HG03135 (cell line): ENCODE results near the gene PPARG.

Experiments used
- ATAC-seq: cut with Tn5 transposase; IDR thresholded peaks from one replicate; pipeline ENCODE4 v1.9.1; 2021; ENCODE audit warnings: mild to moderate bottlenecking, moderate library complexity; ENCODE audit not compliant: unreplicated experiment

PPARG gene

DNA sequence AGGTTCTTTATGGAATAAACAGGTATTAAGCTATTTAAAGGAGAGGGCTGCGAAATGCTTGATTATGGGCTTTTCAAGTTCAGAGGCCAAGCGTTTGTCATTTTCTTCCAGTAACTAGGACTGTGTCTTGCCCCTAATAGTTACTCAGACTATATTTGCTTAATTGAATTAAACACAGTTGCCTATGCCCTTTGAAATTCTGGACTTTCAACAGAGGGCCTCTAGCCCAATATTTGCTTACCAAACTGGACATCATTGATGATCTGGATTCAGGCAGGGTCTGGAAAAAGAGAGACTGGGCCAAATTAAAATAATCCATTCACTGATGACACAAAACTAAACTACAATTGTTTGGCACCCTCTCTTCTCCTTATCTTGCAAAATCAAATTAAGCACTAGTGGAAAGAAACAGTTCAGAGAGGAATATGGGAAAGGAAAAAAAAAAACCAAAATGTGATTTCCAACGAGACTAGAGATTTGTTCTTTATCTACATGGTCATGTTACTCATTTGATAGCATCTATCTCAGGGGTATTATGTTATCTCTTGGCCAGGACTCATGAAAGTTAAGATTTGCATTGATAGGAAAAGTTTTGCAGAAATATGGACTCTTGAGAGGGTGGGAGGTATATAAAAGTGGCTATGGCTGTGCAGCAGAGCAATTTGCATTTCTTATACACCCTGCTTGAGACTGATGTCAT is 120.3 kb downstream of the PPARG start:
- no peak for ATAC-seq

DNA sequence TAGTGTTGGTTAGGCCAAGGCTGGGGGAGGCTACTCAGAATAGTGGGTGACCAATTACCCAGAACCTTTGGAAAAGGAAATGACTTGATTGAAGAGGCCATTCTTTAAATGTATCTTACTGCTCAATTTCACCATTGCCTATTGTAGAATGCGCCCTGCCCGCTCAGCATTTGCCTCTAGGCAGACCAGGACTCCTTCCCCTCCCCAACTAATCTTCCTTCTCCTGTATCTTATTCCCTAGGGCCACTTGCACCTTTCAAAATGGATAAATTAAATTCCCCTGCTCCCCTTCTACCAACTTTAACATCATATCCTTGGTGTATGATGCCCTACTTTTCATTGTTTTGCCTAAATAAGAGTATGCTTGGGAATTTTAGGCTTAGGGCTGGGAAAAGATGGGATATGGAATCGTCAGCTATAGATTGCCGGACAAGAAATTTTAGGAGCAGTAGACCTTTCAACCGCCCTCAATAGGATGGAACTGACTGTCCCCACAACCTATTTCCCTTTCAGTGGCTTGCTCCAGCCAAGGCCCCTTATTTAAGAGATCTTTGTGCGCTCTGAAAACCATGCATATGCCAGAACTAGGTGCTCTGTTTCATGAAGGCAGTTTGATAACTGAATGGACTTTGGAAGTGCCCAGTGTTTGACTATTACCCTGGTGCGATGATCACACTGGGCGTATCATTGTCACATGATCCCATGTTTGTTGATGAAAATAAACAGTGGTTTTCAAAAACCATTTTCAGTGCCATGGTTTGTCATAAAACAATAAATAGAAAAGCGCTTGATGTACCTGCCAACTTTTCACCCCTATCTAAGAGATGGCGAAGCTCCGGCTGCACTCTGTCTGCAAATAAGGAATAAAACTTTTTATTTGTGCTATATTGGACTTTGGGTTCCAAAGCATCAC is 121.1 kb downstream of the PPARG start:
- no peak for ATAC-seq

DNA sequence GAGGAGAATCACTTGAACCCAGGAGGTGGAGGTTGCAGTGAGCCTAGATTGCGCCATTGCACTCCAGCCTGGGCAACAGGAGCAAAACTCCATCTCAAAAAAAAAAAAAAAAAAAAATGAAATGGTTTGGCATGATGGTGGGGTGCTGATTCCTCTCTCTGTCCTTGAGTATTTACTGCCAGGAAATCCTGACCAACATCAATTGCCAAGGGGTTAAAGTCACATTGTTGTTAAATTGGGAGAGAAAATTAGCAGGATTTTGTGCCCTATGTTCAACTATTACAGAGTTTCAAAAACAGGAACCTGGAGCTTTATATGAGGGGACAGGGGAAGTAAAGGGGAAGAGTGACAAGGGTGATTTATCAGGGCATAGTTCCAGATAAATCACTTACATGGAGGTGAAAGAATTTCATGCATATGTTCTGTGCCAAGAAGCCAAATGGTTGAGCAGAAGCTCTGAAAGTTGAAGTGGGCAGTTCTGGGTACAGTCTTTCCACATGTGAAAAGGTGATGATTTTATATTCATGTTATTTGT is 124.9 kb downstream of the PPARG start:
- no peak for ATAC-seq

DNA sequence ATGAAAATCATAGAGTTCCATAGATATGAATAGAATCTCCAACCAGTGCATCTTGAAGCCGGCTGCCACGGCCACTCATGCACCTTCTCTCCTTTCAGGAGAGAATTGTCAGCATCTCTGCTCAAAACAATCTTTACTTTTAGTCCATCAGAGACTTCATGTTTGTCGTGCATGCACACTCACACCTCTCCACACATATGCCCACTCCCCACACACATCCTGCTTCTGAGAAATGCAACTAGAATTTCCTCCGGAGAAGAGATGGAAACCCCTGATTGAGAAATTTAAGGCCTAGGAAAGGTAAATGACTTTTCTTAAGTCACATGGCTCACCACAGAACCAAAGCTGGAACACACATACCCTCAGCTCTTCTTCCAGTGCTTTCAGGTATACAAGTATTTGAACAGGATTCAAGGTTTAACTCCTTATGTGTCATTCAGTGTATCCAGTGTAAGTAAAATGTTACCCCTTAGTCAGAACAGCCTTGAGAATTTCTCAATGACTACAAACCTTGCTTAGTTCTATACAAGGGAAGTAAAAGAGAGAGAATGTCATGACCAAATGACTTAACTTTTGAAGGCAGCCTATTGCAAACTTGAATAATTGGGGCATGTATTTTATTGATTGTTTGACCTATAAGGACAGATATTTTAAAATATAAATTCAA is 126.3 kb downstream of the PPARG start:
- ATAC-seq: no peak

DNA sequence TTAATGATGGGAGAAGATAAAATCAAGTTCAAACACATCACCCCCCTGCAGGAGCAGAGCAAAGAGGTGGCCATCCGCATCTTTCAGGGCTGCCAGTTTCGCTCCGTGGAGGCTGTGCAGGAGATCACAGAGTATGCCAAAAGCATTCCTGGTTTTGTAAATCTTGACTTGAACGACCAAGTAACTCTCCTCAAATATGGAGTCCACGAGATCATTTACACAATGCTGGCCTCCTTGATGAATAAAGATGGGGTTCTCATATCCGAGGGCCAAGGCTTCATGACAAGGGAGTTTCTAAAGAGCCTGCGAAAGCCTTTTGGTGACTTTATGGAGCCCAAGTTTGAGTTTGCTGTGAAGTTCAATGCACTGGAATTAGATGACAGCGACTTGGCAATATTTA is 127.9 kb downstream of the PPARG start:
- no peak for ATAC-seq

DNA sequence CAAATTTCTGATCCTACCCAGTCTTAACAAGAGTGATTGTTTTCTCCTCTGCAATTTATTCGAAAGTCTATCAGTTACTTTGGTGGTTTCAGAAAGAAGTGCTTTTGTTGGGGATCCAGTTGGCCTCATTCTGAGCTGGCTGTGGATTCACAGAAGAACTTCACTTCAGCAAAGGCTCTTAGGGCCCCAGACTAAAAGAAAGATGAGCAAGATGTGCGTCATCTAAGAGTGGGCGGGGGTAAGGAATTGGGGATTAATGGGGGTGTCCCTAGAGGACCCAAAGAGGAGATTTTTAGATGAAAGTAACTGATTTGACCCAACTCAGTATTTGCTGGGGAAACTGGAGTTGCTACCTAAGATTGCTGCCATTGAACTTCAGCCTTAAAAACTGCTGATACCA is 131.5 kb downstream of the PPARG start:
- ATAC-seq: no peak

DNA sequence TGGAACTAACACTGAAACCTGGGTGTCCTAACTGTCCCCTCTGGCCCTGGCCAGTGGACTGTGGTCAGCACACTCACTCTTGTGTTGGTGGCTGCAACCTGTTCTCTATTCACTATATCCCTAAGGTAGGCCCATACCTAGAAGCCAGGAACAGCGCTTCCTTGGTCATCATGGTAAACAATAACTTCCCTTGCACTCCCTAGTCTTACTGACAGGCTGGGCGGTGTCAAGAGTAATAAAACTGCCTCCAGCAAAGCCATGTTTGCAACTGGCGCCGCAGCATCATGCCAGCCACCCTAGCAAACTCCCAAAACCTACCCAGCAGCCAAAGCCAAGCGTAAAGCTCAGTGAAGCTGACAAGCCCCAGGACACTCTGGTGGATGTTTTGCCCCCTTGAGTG is 132.3 kb downstream of the PPARG start:
- ATAC-seq: no peak

DNA sequence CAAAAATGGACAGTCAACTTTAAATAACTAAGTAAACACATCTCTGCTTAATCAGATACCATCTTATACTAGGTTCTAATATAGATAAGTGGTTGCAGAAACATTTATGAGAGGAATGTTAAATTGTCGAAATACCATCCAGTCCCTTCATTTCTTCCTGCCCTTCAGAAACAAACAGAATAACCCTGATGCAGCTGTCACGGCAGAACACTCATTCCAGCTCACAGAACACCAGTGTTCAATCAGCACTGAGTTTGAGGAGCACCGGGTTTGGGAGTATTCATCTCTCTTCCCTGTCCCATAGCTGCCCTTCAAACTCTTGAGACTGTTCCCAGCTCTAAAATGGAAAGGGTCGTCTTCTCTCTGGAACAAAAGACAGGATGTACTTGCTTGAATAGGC is 134.3 kb downstream of the PPARG start:
- ATAC-seq: no peak

DNA sequence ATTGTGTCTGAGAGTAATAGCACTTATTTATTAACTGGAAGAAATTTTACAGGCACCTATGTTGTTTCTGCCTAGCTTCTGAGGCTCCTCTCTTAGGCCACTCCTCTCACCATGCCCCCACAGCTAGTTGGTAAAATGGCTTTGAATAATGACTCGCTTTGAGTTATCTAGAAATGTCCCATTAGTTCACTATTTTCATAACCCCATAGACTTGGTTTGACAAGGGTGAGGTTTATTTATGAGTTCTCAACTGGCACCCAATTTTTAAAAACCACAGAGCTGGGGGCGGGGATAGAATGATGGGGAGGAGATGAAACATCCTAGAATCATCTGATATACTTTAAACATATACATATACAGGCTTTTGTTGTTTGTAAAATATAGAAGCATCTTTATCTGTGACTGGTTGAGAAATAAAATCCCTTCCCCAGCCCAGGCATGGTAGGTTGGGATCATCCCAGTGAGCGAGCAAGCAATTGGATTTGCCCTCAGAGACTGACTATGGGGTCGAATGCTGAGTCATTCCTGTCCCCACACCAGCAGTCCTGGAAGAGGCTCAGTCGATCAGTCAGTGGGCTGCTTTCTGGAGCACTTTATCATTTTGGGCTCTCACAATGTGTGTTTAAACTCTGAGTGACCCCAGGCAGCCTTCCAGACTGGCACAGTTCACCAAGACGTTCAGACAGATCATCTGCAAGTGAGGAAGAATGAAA is 135.2 kb downstream of the PPARG start:
- ATAC-seq: no peak

DNA sequence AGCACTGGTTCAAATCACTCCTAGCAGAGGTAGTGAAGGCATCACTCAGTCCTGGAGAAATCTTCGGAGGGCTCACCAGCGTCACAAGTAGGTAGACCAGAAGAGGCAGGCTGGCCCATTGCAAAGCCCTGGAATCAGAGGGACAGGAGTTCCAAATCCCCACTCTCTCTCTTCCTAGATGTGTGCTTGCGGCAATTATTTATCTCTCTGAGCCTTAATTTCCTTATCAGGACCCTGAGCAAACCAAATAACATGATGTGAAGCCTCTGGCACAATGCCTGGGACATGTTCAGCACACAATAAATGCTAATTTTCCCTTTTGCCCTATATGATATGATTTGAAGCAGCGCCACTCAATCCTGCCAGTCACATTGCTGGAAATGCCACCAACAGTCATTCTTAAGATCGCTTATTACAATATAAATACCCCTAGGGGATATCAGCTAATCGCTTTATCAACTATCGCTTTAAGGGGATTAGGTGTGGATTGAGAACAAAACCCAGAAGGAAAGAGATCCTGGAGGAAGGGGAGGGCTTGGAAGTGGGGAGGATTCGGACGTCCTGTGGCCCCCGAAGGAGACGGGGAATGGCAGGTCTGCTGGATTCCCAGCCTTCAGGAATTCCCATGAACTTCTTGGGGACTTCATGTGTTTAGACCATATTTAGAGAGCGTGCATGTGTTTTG is 135.9 kb downstream of the PPARG start:
- ATAC-seq: no peak

DNA sequence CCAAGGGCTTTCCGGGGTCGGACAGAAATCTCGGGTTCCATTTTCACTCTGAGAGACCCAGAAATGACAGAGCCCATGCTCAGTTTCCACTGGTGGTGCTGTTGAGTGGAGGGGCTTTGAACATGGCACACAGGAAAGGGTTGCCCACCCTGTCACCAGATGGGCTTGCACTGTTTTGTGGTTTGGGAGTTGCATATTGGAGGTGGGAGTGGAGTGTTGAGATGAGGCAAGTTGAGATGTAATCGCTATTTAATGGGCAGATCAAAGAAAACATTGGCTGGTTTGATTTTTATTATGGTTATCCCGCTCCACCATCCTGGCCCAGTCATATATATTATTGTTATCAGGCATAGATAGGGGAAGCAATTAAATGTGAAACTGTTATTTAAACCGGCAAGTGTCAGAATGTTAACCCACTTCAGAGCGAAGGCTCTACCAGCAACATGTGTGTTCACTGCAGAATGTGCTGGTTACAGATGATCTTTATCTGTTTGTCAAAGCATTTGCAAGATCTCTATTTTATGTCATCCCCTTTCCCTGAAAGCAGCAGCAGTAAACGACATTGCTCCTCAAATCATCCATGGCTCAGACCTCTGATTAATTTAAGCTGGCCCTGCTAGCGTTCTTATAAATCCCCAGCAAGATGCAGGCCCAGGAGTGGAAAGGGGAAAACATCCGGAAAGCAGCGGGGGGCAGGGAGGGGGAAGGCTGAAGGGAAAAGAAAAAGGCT is 137.1 kb downstream of the PPARG start:
- ATAC-seq: no peak

DNA sequence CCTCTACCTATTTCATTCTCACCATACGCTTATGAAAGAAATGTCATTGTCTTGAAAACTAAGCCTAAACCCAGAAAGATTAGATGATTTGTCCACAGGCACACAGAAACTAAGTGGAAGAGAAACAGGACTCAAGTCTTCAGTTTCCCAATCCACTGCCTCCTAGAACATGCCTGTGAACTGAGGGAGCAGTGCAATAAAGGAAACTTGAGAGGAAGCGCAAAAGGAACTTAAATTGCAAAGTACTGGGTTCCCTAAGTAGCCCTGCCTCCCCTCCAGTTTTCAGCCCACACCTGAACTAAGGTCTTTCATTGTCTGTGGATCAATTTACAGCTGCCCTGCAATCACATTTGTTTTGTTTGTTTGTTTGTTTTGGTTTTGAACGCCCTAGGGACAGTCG is 138.7 kb downstream of the PPARG start:
- no peak for ATAC-seq

DNA sequence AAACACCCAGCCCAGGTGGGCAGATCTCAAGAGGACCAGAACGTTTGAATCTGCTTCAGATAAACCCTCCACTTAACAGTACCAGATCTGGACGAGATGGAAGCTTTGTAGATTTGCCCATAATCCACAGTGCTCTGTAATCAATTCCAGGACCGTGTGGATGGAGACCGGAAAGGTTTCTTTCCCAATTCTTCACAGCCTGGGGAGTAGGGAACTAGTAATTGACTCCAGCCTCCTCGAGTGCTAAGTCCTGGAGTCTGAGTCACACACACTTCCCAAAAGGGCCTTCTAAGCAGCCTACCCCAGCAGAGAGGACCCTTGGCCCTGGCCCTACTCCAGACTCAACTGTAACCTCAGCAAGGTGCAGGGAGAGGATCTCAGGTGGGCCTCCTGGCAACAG is 139.3 kb downstream of the PPARG start:
- ATAC-seq: no peak

DNA sequence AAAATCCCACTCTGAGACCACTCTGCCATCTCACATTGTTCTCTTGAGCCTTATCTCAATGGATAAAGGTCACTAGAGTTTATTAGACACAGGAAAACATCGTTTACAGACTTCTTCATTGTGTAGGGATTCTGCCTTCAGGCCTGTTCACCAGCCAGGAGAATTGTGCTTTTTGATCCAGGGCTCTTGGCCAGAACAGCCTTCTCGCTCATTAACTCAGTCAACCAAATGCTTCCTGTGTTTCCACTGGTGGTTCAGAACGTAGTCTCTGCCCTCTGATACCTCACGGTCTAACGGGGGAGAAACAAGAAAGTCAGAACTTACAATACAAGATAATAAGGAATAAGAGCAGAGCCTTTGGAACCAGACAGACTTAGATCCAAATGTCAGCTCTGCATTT is 141.2 kb downstream of the PPARG start:
- no peak for ATAC-seq

DNA sequence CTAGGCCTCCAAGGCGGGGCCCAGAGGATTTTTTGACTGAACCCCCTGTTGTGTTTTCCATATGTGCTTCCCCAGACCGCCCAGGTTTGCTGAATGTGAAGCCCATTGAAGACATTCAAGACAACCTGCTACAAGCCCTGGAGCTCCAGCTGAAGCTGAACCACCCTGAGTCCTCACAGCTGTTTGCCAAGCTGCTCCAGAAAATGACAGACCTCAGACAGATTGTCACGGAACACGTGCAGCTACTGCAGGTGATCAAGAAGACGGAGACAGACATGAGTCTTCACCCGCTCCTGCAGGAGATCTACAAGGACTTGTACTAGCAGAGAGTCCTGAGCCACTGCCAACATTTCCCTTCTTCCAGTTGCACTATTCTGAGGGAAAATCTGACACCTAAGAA is 145.0 kb downstream of the PPARG start:
- no peak for ATAC-seq

DNA sequence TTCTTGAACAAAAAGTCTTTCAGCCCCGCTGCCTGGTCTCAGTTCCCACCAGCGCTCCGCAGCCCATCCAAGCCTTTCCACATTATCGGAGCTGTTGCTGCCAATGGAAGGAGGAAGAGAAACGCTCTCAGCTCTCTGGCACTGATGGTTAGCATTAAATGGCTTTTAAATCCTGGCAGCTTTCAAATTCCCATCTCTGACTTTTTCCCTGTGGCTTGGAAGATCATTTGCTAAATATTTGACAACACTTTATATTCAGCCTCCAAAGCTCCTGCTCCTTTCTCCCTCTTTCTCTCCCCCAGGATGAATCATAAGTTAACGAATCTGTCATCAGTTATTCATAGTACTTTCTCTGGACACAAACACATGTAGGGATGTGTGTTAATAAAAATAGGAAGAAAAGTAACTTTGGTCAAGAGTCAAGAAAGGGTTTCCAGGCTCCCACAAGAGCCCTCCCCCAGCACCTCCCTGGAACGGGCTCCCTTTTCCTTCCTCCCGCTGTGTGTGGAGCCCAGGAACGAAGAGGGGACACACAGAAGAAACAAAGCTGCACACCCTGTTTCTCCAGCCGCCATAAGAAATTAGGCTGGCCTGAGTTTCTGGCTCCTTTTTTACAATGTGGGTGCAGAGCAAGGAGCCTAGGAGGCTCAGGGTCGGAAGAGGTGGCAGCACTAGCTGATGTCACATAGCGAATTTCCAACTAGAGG is 147.8 kb downstream of the PPARG start:
- no peak for ATAC-seq

DNA sequence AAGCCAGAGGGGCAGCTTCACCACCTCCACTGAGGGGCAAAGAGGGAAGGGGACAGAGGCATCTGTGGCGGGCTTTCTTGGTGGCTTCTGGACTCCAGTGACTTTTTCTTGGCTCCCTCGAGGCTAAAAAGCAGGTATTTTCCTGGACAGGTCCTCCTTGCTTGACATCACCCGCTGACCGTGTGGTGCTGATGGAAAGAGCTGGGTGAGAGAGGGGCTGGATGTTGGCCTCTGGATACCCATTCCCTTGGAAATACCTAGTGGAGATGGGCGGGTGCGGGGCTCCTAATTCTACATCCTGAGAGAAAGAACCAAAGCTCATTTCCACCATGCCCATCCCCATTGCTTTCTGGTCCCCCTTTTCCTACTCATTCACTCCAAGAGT is 148.3 kb downstream of the PPARG start:
- ATAC-seq: no peak

DNA sequence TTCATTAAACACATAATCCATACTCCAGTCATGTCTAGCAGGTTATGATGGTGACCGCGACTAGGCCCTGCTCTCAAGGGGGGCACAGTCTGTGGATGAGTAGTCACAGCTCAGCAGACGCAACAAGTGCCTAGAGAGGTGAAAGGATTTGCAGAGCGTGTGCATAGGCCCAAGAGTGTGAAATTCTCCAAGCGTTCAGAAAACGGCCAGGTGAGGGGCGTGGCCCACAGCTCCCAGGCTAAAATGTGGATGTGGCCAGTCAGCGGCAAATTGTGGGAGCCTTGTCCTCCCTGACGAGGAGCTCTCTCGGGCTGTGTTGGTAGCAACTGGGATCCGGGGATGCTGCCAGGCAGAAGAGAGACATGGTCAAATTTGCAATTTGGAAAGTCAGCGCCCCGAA is 149.0 kb downstream of the PPARG start:
- no peak for ATAC-seq

DNA sequence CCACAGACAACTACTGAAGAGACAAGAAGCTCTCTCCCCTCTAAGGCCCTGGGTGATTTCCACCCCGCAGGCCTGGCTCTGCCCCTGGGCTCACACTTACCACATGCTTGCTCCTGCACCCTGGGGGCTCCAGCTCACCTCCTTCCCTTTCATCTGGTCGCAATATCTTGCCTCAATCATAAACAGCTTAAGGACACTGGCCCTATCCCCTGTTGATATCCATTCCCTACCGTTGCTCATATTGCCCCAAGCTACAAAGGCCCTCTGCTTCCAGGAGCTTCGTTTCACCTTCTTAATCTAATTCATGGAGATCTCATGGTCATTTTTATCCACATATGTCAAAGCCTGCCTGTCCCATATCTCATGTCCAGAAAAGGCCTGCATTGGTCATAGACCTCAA is 149.4 kb downstream of the PPARG start:
- ATAC-seq: no peak
